Upper lobe of left lung (tissue), 6 donors: ENCODE results near the gene IL1RL2. TPM values are rescaled to one million over a fixed set of nuclear protein-coding genes. Genes with fewer than 3 reads are reported as not detected.
A peak's percentile ranks its signal among the peaks of the same experiment; 100 is the strongest.

Experiments
- ATAC-seq, 2 donors: fragments of 200-7000 bp; cut with Tn5 transposase; one replicate each; pipeline ENCODE4 v1.9.1; 2022; ENCODE audit warnings: mild to moderate bottlenecking in 2 of 2, moderate library complexity in 2 of 2; ENCODE audit not compliant: low FRiP score in 2 of 2
- DNase-seq, 2 donors: peaks; one replicate each; pipeline ENCODE4 v3.0.0-alpha.2; 2019 to 2020
- H3K27ac ChIP-seq, 4 donors: fragments of 200-600 bp; sonication (generic); one replicate each; pipeline ENCODE4 v1.5.1; 2016 to 2019
- H3K27me3 ChIP-seq, 4 donors: fragments of 200-600 bp; sonication (generic); one replicate each; pipeline ENCODE4 v1.5.1; 2017 to 2019
- H3K36me3 ChIP-seq, 4 donors: fragments of 200-600 bp; sonication (generic); one replicate each; pipeline ENCODE4 v1.5.1; 2016 to 2019
- H3K4me1 ChIP-seq, 4 donors: fragments of 200-600 bp; sonication (generic); one replicate each; pipeline ENCODE4 v1.5.1; 2018 to 2019
- H3K4me3 ChIP-seq, 4 donors: fragments of 200-600 bp; sonication (generic); one replicate each; pipeline ENCODE4 v1.5.1; 2017 to 2019; ENCODE audit warnings: mild to moderate bottlenecking in 2 of 4, moderate library complexity in 1 of 4
- H3K9me3 ChIP-seq, 4 donors: fragments of 200-600 bp; sonication (generic); one replicate each; pipeline ENCODE4 v1.5.1; 2018 to 2019
- EP300 ChIP-seq, 4 donors: sonication (generic); formaldehyde crosslinking; IDR thresholded peaks; one replicate each; pipeline ENCODE4 v1.5.1; 2017; ENCODE audit warnings: antibody characterized with exemption in 4 of 4, control low read depth in 2 of 4
- POLR2A ChIP-seq, 4 donors: fragments of 450-650 bp; IDR thresholded peaks; one replicate each; pipeline ENCODE4 v1.5.1; 2016 to 2017; ENCODE audit warnings: antibody characterized with exemption in 4 of 4, mild to moderate bottlenecking in 2 of 4
- POLR2AphosphoS5 ChIP-seq, 2 donors: sonication (generic); formaldehyde crosslinking; IDR thresholded peaks; one replicate each; pipeline ENCODE4 v1.5.1; 2017; ENCODE audit warnings: antibody characterized with exemption in 2 of 2
- WGBS, 2 donors: methylation state at CpG; one replicate each; pipeline ENCODE4 v1.1.5; 2017 to 2018; 5-methylcytosine and 5-hydroxymethylcytosine counted together
- total RNA-seq, 6 donors: library from RNA; depleted of rRNA in 4 of 6; stranded (reverse); fragments of >200 nt in 4 of 6; gene quantifications; one replicate each; pipeline versions ENCODE4 v1.1.0 to v1.2.1, GENCODE V29; 2016 to 2021
- TF ChIP-seq, protein P1 (sequence below), 6 experiments: fragments of 450-650 bp in 4 of 6; fragments of 200-600 bp in 2 of 6; sonication (generic) in 2 of 6; IDR thresholded peaks; one replicate each; pipeline ENCODE4 v1.5.1; 2016 to 2019; ENCODE audit warnings: antibody characterized with exemption in 6 of 6
- donor health status: DM: no; HTN: no; CAD: no; lungs with moderate emphysema.
- donor health status: DM: no; HTN: yes; CAD: no; lungs with severe emphysema.

IL1RL2 gene
- total RNA-seq, 6 donors from 2014 or later: 0.57 to 1.7 (median 1.4) TPM; not detected in 1

DNA sequence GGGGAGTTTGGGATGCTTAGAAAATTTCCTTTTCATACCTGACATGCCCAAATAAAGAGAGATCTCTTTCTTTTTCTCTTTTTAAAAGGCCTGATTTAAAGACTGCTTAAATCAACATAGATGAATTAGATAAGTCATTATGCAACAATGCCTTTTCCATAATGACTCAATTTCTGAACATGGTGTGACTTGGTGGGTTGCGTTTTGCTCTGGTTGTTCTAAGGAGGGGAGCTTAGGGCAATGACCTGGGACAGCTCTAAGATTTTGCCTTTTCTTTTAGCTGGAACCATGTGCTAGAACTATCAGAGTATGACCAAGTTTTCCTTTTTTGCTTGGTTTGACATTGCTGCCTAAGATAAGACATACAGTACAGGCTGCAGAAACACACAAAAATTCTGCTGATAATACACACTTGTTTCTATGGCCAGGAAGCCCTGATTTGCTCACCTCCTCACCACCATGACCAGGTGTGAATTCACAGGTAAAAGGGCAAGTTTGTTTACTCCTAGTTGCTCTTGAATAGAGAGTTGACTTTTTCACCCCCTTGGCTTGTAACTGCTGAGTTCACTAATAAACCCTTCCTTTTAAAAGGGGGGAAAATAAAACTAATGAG, 66.4 kb downstream of the IL1RL2 start:
- 85 to 88% methylated on average over 1 of the region's 1 CpG for WGBS, 2 donors
- no peak for DNase-seq
- TF ChIP-seq, protein P1, sequence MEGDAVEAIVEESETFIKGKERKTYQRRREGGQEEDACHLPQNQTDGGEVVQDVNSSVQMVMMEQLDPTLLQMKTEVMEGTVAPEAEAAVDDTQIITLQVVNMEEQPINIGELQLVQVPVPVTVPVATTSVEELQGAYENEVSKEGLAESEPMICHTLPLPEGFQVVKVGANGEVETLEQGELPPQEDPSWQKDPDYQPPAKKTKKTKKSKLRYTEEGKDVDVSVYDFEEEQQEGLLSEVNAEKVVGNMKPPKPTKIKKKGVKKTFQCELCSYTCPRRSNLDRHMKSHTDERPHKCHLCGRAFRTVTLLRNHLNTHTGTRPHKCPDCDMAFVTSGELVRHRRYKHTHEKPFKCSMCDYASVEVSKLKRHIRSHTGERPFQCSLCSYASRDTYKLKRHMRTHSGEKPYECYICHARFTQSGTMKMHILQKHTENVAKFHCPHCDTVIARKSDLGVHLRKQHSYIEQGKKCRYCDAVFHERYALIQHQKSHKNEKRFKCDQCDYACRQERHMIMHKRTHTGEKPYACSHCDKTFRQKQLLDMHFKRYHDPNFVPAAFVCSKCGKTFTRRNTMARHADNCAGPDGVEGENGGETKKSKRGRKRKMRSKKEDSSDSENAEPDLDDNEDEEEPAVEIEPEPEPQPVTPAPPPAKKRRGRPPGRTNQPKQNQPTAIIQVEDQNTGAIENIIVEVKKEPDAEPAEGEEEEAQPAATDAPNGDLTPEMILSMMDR (IDR thresholded peaks at IDR 0.05): no peak
- TF ChIP-seq POLR2A (IDR thresholded peaks at IDR 0.05): no peak
- TF ChIP-seq EP300 (IDR thresholded peaks at IDR 0.05): no peak
- no peak for TF ChIP-seq POLR2AphosphoS5 (IDR thresholded peaks at IDR 0.05)
- Histone ChIP-seq H3K27ac (no peak overlapping the region), H3K4me1 (peaks cover 16 to 30% (median 19%) of the 10 kb centered on the region in 4 donors), H3K27me3 (no peaks in the 10 kb centered on the region), H3K4me3 (no peak overlapping the region), H3K36me3 (no peaks in the 10 kb centered on the region), H3K9me3 (no peaks in the 10 kb centered on the region)
- ATAC-seq: no peak

DNA sequence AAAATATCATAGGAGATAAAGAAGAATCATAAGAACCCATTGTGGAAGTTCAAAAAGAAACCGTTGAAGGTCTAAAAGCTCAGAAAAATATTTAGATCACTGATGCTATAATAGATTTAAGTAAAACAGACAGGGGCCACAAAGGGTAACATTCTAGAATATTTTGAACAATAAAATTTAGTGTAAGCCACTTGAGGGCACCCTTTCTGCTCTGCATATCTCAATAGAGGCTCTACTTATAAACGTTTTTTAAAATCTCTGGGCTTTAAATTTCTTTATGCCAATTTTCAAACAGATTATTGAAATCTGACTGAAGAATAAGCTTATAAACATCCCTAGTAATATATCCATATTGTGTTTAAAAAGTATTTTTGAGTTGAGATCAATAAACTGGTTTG, 66.9 kb downstream of the IL1RL2 start:
- Histone ChIP-seq H3K27me3 (no peaks in the 10 kb centered on the region), H3K27ac (no peak overlapping the region), H3K9me3 (no peaks in the 10 kb centered on the region), H3K4me3 (no peak overlapping the region), H3K36me3 (no peaks in the 10 kb centered on the region), H3K4me1 (peaks cover 16 to 30% (median 23%) of the 10 kb centered on the region in 4 donors)
- WGBS, 2 donors: 43 to 46% methylated on average over 2 of the region's 2 CpGs
- TF ChIP-seq POLR2A (IDR thresholded peaks at IDR 0.05) (no peak), EP300 (IDR thresholded peaks at IDR 0.05) (no peak), POLR2AphosphoS5 (IDR thresholded peaks at IDR 0.05) (no peak)
- TF ChIP-seq, protein P1 (IDR thresholded peaks at IDR 0.05): no peak
- ATAC-seq: no peak
- DNase-seq: no peak

DNA sequence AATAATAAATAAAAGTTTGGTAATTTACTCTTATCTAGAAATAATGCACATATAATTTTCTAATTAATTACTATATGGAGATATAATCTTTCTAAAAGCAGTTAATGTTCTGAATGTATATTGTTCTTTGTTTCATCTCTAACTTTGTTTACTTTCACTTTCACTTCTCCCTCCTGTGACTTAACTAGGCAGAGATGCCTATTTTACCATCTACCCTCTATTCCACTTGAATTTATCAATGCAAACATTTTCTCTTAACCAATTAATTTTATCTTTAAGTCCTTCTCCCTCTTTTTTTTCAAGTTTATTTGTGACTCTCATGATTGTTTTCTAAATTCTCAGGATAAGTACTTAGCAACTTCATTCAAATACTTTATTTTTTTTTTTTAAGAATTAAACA, 69.5 kb downstream of the IL1RL2 start:
- H3K27me3 ChIP-seq: no peaks in the 10 kb centered on the region
- TF ChIP-seq, protein P1 (IDR thresholded peaks at IDR 0.05): no peak
- TF ChIP-seq POLR2AphosphoS5 (IDR thresholded peaks at IDR 0.05) (no peak), EP300 (IDR thresholded peaks at IDR 0.05) (no peak), POLR2A (IDR thresholded peaks at IDR 0.05) (no peak)
- H3K27ac ChIP-seq: no peak overlapping the region
- H3K4me1 ChIP-seq: peaks cover 8 to 21% (median 20%) of the 10 kb centered on the region in 4 donors
- ATAC-seq (no peak), DNase-seq (no peak)
- H3K9me3 ChIP-seq: no peaks in the 10 kb centered on the region
- no peak overlapping the region for H3K4me3 ChIP-seq
- H3K36me3 ChIP-seq: no peaks in the 10 kb centered on the region

DNA sequence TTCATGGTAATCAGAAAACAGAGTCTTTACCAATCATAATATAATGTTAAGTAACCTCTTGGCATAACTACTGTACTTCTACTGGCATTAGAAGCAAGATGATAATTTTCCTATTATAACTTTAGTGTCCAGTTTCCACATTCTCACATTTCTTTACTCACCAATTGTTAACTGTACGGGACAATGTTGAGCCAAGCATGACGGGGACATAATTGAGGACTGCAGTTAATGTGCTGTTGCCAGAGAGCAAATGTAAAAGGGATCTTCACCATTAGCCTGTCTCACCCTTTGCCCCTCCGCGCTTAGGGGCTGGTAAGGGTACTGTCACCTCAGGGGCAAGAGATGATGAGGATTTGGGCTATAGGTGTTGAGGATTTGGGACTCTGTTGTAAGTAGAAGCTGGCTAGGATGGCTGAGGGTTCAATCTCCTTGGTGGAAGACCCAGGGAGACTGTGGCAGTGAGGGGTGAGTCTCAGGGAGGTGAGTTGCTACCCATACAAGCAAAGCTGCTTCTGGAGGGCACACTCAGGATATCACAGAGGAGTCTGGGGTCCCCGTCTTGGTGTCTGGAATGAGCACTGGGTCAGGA, 70.1 kb downstream of the IL1RL2 start:
- DNase-seq: no peak
- Histone ChIP-seq H3K27ac (no peak overlapping the region), H3K27me3 (no peaks in the 10 kb centered on the region), H3K36me3 (no peaks in the 10 kb centered on the region), H3K4me1 (peaks cover 7 to 16% (median 16%) of the 10 kb centered on the region in 4 donors), H3K9me3 (no peaks in the 10 kb centered on the region), H3K4me3 (no peak overlapping the region)
- TF ChIP-seq POLR2AphosphoS5 (IDR thresholded peaks at IDR 0.05) (no peak), POLR2A (IDR thresholded peaks at IDR 0.05) (no peak)
- ATAC-seq: no peak
- WGBS, 2 donors: 86 to 96% methylated on average over 5 of the region's 5 CpGs

DNA sequence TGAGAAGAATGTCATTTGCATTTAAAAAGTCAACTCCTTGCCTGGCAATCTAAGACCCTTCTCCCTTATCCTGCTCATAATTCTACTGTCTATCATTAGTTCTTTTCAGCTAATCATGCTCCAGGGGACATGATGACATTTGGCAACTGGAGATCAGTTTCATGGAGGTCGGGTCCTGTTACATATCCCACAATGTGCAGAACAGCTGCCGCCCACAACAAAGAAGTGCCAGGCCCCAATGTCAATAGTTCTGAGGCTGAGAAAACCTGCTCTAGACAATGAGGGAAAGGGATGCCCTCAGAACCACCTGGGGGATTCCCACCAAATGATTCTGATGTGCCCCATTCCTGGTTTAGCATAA, 71.2 kb downstream of the IL1RL2 start:
- Histone ChIP-seq H3K9me3 (no peaks in the 10 kb centered on the region), H3K4me1 (peaks cover 7 to 16% (median 13%) of the 10 kb centered on the region in 4 donors), H3K4me3 (no peak overlapping the region), H3K36me3 (no peaks in the 10 kb centered on the region), H3K27ac (peak overlapping the region in 3 of 4 donors; percentile 21 to 48 (median 44)), H3K27me3 (no peaks in the 10 kb centered on the region)
- no peak for TF ChIP-seq POLR2AphosphoS5 (IDR thresholded peaks at IDR 0.05)
- no peak for TF ChIP-seq POLR2A (IDR thresholded peaks at IDR 0.05)
- TF ChIP-seq, protein P1 (IDR thresholded peaks at IDR 0.05): no peak
- TF ChIP-seq EP300 (IDR thresholded peaks at IDR 0.05): no peak
- 87 to 88% methylated on average over 2 of the region's 2 CpGs for WGBS, 2 donors
- DNase-seq (no peak), ATAC-seq (no peak)
